ENCODE measurements around the gene SLC35B1. TPM values are rescaled to one million over a fixed set of nuclear protein-coding genes. Genes with fewer than 3 reads are reported as not detected.

The SLC35B1 gene
- total and polyA plus RNA-seq, 2 of the 4 experiments (the other 2 are of a cell fraction): 66.4 to 86.2 TPM

DNA sequence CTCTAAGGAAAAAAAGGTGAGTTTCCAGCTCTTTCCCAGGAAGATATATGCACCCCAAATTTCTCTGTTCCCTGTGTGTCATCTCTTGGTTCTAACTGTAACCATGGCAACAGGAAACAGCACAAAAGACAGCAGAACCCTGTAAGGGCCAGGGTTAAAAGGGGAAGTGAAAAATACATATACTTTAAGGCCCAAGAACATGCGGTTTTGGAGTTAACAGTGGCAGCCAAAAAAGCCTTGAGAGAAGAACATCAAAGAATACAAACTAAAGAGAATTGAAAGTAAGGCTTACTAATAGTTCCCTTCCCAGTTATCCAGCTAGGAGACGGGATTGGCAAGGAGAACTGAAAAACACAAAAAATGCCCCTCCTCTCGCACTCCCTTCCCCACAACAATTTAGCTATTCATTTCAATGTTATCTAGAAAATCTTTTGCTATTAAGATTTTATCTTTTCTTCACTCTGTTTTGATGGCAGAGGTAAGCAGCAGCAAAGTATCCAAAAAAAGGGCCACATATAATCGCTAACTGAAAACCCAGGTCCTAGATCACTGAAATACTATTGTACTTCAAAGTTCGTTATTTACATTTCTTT lies 31.4 kb downstream of the SLC35B1 start (continued):
- TF ChIP-seq CHD1 (IDR thresholded peaks at IDR 0.05; ENCODE audit: low read depth, low read length): no peak
- TF ChIP-seq RCOR1 (IDR thresholded peaks at IDR 0.05; ENCODE audit: insufficient replicate concordance, low read length): no peak
- TF ChIP-seq, protein P1, sequence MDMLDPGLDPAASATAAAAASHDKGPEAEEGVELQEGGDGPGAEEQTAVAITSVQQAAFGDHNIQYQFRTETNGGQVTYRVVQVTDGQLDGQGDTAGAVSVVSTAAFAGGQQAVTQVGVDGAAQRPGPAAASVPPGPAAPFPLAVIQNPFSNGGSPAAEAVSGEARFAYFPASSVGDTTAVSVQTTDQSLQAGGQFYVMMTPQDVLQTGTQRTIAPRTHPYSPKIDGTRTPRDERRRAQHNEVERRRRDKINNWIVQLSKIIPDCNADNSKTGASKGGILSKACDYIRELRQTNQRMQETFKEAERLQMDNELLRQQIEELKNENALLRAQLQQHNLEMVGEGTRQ (IDR thresholded peaks at IDR 0.05; ENCODE audit: low read depth, low read length): no peak
- no peak for TF ChIP-seq MAFK (IDR thresholded peaks at IDR 0.05; ENCODE audit: low read depth, low read length)

DNA sequence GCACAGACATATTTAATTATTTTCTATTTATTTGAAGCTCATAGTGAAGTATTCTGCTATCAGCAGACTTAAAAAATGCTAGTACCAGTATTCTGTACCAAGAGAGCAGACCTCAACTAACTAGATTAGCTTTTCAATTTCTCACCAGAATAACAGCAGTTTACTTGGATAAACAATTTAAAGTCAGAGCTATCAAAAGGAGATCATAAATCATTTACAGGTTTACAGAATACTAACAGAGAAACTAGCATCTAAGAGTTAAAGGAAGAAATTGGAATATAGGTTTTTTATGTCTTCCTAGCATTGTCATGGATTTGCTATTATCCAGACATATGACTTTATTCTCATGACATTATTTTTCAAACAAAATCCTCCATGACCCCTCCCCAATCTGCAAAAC lies 33.3 kb downstream of the SLC35B1 start:
- H4K5ac ChIP-seq (ENCODE audit: low read depth, low read length): no peak overlapping the region
- H3K18ac ChIP-seq (ENCODE audit: low read depth, low read length): no peak overlapping the region
- no TSS peak for BruUV-seq (replicated peaks)
- peaks cover 4% of the 10 kb centered on the region; the same call in 1 of the 2 replicates for H3K4me1 ChIP-seq (ENCODE audit: control insufficient read depth, insufficient read depth, low read length)
- DNase-seq (no peak), ATAC-seq (ENCODE audit: low read depth) (no peak)
- H3K79me1 ChIP-seq (ENCODE audit: low read depth in 1 of 2, low read length in 2 of 2): peaks cover 25 to 54% of the 10 kb centered on the region in 2 experiments
- no peak overlapping the region for H2BK15ac ChIP-seq (ENCODE audit: low read depth, low read length)
- no peak overlapping the region for H3K4ac ChIP-seq (ENCODE audit: low read depth, low read length)
- H3K9ac ChIP-seq (ENCODE audit: low read depth, low read length): no peak overlapping the region
- 0 out of 2 replicates have a peak, but pooled peaks cover 2% of the 10 kb centered on the region for H3K9me1 ChIP-seq (ENCODE audit: insufficient read depth, low read length)
- TF ChIP-seq MAFK (IDR thresholded peaks at IDR 0.05; ENCODE audit: low read depth, low read length): no peak
- TF ChIP-seq, protein P2, sequence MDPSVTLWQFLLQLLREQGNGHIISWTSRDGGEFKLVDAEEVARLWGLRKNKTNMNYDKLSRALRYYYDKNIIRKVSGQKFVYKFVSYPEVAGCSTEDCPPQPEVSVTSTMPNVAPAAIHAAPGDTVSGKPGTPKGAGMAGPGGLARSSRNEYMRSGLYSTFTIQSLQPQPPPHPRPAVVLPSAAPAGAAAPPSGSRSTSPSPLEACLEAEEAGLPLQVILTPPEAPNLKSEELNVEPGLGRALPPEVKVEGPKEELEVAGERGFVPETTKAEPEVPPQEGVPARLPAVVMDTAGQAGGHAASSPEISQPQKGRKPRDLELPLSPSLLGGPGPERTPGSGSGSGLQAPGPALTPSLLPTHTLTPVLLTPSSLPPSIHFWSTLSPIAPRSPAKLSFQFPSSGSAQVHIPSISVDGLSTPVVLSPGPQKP (IDR thresholded peaks at IDR 0.05; ENCODE audit: borderline replicate concordance, low read depth, low read length): no peak
- TF ChIP-seq RCOR1 (IDR thresholded peaks at IDR 0.05; ENCODE audit: insufficient replicate concordance, low read length): no peak
- no peak for TF ChIP-seq SMC3 (IDR thresholded peaks at IDR 0.05; ENCODE audit: low read depth, low read length)
- TF ChIP-seq, protein P1 (IDR thresholded peaks at IDR 0.05; ENCODE audit: low read depth, low read length): no peak
- TF ChIP-seq RAD21 (IDR thresholded peaks at IDR 0.05; ENCODE audit: low read length): no peak
- TF ChIP-seq RFX5 (IDR thresholded peaks at IDR 0.05; ENCODE audit: low read depth, low read length): no peak
- TF ChIP-seq FOS (IDR thresholded peaks at IDR 0.05; ENCODE audit: low read depth, low read length): no peak
- dilution Hi-C loops (cut with HindIII; ENCODE audit: low sequenced_read_pairs, unreplicated experiment) (no loop called here), intact Hi-C loops (cut with micrococcal nuclease) (no loop called here), in situ Hi-C loops (cut with MboI; ENCODE audit: low sequenced_read_pairs) (no loop called here)
- peaks cover 37% of the 10 kb centered on the region for H4K20me1 ChIP-seq (ENCODE audit: insufficient read depth, low read length)
- H2AK9ac ChIP-seq (replicated peaks; ENCODE audit: low read depth, low read length, poor library complexity): no peak overlapping the region
- no peak overlapping the region for H3K4me3 ChIP-seq (ENCODE audit: insufficient read depth, low read depth, low read length)
- ChIA-PET CTCF (interaction anchor here (0.7 to 1.1 kb wide), 2 partner anchors 11 to 104 kb away, joined by 3 read pairs; no protein-coding TSS in a partner anchor), POLR2A (ENCODE audit: unreplicated experiment) (no interaction called here)
- H3K23ac ChIP-seq (ENCODE audit: low read depth, low read length): no peak overlapping the region
- H3K56ac ChIP-seq (ENCODE audit: extremely low read depth, insufficient read depth, low read length): no peak overlapping the region
- H4K91ac ChIP-seq (ENCODE audit: insufficient read depth, low read depth, low read length): no peak overlapping the region
- no peak overlapping the region for H2BK5ac ChIP-seq (ENCODE audit: low read depth, low read length, poor library complexity, severe bottlenecking)
- H3K27ac ChIP-seq (ENCODE audit: insufficient read depth, low read length): no peak overlapping the region
- no peak overlapping the region for H2AK5ac ChIP-seq (ENCODE audit: low read depth, low read length)
- no peaks in the 10 kb centered on the region for H3K9me3 ChIP-seq (ENCODE audit: control insufficient read depth, insufficient read depth, low read length)
- no peak overlapping the region for H2AFZ ChIP-seq (replicated peaks; ENCODE audit: low read length, poor library complexity)
- H3K14ac ChIP-seq (replicated peaks; ENCODE audit: low read depth, low read length): no peak overlapping the region
- H3K36me3 ChIP-seq (ENCODE audit: control insufficient read depth, insufficient read depth, low read length): no peaks in the 10 kb centered on the region
- H2BK20ac ChIP-seq (ENCODE audit: low read depth, low read length): no peak overlapping the region
- no peak overlapping the region for H4K8ac ChIP-seq (ENCODE audit: low read depth in 2 of 2, low read length in 2 of 2)
- H3K27me3 ChIP-seq (ENCODE audit: control insufficient read depth, insufficient read depth, low read length): no peaks in the 10 kb centered on the region
- no peak overlapping the region for H2BK120ac ChIP-seq (ENCODE audit: low read depth, low read length)
- no peak overlapping the region for H3K4me2 ChIP-seq (ENCODE audit: low read depth, low read length)
